C4-2B (cell line): ENCODE measurements around the gene PRKAG2.

ENCODE experiments used
- ZFX ChIP-seq: fragments of 450-650 bp; IDR thresholded peaks from 2 replicates; pipeline ENCODE4 v1.6.1; 2017
- TF ChIP-seq, protein P1 (sequence below): fragments of 450-650 bp; conservative IDR thresholded peaks from 2 replicates; pipeline ENCODE4 v1.5.1; 2017; ENCODE audit warnings: mild to moderate bottlenecking

DNA sequence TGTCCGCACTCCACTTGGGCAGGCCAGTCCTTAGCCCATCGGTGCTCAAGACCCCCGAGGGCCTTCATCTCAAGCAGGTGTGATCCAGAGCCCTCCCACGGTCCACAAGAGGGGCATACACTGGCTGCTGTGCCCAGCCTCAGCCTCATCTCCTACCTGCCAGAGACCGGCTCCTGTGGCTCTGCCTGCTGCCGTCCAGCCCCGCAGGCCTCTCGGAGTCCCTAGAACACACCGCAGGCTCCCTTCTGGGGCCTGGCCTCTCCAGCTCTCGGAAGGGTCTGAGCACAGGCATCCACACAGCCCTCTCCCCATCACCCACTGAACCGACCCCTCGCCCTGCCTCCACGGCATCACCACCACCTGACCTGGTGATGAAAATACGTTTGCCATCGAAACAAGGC is 147.4 kb downstream of the PRKAG2 start:
- TF ChIP-seq, protein P1, sequence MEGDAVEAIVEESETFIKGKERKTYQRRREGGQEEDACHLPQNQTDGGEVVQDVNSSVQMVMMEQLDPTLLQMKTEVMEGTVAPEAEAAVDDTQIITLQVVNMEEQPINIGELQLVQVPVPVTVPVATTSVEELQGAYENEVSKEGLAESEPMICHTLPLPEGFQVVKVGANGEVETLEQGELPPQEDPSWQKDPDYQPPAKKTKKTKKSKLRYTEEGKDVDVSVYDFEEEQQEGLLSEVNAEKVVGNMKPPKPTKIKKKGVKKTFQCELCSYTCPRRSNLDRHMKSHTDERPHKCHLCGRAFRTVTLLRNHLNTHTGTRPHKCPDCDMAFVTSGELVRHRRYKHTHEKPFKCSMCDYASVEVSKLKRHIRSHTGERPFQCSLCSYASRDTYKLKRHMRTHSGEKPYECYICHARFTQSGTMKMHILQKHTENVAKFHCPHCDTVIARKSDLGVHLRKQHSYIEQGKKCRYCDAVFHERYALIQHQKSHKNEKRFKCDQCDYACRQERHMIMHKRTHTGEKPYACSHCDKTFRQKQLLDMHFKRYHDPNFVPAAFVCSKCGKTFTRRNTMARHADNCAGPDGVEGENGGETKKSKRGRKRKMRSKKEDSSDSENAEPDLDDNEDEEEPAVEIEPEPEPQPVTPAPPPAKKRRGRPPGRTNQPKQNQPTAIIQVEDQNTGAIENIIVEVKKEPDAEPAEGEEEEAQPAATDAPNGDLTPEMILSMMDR, result no peak
- no peak for TF ChIP-seq ZFX
